SK-N-SH treated with all-trans-retinoic acid at 6 μM for 48 hours (cell line): ENCODE data around the gene TPCN1.

ENCODE experiments used
- ATAC-seq: fragments of 200-7000 bp; cut with Tn5 transposase; 3 replicates; pipeline ENCODE4 v1.9.1; 2020; ENCODE audit warnings: mild to moderate bottlenecking, moderate library complexity
- ARNTL ChIP-seq: fragments of 450-650 bp; formaldehyde crosslinking; IDR thresholded peaks from 2 replicates; pipeline ENCODE4 v1.5.0; 2020; ENCODE audit warnings: low read depth, mild to moderate bottlenecking, moderate library complexity, borderline replicate concordance
- ESRRG ChIP-seq: fragments of 250-450 bp; sonication (Bioruptor Pico); IDR thresholded peaks from 2 replicates; pipeline ENCODE4 v1.6.1; 2021; ENCODE audit warnings: mild to moderate bottlenecking
- GLIS3 ChIP-seq: fragments of 250-450 bp; sonication (Bioruptor Pico); IDR thresholded peaks from 2 replicates; pipeline ENCODE4 v1.5.0; 2020; ENCODE audit warnings: mild to moderate bottlenecking, moderate library complexity
- ISL1 ChIP-seq: fragments of 250-450 bp; sonication (Bioruptor Pico); IDR thresholded peaks from 2 replicates; pipeline ENCODE4 v2.1.2; 2022; ENCODE audit warnings: mild to moderate bottlenecking, moderate library complexity
- OSR1 ChIP-seq: fragments of 250-450 bp; sonication (Bioruptor Pico); IDR thresholded peaks from 2 replicates; pipeline ENCODE4 v1.8.0; 2022; ENCODE audit warnings: moderate library complexity, mild to moderate bottlenecking, inconsistent platforms
- TOX ChIP-seq: fragments of 250-450 bp; sonication (Bioruptor Pico); IDR thresholded peaks from 2 replicates; pipeline ENCODE4 v1.8.0; 2021; ENCODE audit warnings: mild to moderate bottlenecking, moderate library complexity, borderline replicate concordance
- ZC3H10 ChIP-seq: fragments of 250-450 bp; sonication (Bioruptor Pico); IDR thresholded peaks from 2 replicates; pipeline ENCODE4 v1.5.1; 2021; ENCODE audit warnings: mild to moderate bottlenecking, moderate library complexity
- ZNF565 ChIP-seq: fragments of 450-650 bp; formaldehyde crosslinking; conservative IDR thresholded peaks from 2 replicates; pipeline ENCODE4 v1.5.0; 2020; ENCODE audit warnings: low read depth, mild to moderate bottlenecking, moderate library complexity
- ZNF70 ChIP-seq: fragments of 450-650 bp; formaldehyde crosslinking; IDR thresholded peaks from 2 replicates; pipeline ENCODE4 v1.5.0; 2020; ENCODE audit warnings: mild to moderate bottlenecking, moderate library complexity
- TF ChIP-seq, protein P1 (sequence below): fragments of 250-450 bp; sonication (Bioruptor Pico); IDR thresholded peaks from 2 replicates; pipeline ENCODE4 v1.5.1; 2021; ENCODE audit warnings: mild to moderate bottlenecking, moderate library complexity
- TF ChIP-seq, protein P2 (sequence below): fragments of 250-450 bp; sonication (Bioruptor Pico); IDR thresholded peaks from 2 replicates; pipeline ENCODE4 v1.5.0; 2020; ENCODE audit warnings: mild to moderate bottlenecking, moderate library complexity
- TF ChIP-seq, protein P3 (sequence below): fragments of 250-450 bp; sonication (Bioruptor Pico); IDR thresholded peaks from 2 replicates; pipeline ENCODE4 v1.8.0; 2021; ENCODE audit warnings: low read depth, mild to moderate bottlenecking, moderate library complexity, borderline replicate concordance

The TPCN1 gene

GRCh38 chr12:113332688-113333417 is 111.6 kb downstream of the TPCN1 start:
- TF ChIP-seq, protein P1, sequence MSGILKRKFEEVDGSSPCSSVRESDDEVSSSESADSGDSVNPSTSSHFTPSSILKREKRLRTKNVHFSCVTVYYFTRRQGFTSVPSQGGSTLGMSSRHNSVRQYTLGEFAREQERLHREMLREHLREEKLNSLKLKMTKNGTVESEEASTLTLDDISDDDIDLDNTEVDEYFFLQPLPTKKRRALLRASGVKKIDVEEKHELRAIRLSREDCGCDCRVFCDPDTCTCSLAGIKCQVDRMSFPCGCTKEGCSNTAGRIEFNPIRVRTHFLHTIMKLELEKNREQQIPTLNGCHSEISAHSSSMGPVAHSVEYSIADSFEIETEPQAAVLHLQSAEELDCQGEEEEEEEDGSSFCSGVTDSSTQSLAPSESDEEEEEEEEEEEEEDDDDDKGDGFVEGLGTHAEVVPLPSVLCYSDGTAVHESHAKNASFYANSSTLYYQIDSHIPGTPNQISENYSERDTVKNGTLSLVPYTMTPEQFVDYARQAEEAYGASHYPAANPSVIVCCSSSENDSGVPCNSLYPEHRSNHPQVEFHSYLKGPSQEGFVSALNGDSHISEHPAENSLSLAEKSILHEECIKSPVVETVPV: no peak
- TF ChIP-seq, protein P2, sequence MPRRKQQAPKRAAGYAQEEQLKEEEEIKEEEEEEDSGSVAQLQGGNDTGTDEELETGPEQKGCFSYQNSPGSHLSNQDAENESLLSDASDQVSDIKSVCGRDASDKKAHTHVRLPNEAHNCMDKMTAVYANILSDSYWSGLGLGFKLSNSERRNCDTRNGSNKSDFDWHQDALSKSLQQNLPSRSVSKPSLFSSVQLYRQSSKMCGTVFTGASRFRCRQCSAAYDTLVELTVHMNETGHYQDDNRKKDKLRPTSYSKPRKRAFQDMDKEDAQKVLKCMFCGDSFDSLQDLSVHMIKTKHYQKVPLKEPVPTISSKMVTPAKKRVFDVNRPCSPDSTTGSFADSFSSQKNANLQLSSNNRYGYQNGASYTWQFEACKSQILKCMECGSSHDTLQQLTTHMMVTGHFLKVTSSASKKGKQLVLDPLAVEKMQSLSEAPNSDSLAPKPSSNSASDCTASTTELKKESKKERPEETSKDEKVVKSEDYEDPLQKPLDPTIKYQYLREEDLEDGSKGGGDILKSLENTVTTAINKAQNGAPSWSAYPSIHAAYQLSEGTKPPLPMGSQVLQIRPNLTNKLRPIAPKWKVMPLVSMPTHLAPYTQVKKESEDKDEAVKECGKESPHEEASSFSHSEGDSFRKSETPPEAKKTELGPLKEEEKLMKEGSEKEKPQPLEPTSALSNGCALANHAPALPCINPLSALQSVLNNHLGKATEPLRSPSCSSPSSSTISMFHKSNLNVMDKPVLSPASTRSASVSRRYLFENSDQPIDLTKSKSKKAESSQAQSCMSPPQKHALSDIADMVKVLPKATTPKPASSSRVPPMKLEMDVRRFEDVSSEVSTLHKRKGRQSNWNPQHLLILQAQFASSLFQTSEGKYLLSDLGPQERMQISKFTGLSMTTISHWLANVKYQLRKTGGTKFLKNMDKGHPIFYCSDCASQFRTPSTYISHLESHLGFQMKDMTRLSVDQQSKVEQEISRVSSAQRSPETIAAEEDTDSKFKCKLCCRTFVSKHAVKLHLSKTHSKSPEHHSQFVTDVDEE: no peak
- TF ChIP-seq, protein P3, sequence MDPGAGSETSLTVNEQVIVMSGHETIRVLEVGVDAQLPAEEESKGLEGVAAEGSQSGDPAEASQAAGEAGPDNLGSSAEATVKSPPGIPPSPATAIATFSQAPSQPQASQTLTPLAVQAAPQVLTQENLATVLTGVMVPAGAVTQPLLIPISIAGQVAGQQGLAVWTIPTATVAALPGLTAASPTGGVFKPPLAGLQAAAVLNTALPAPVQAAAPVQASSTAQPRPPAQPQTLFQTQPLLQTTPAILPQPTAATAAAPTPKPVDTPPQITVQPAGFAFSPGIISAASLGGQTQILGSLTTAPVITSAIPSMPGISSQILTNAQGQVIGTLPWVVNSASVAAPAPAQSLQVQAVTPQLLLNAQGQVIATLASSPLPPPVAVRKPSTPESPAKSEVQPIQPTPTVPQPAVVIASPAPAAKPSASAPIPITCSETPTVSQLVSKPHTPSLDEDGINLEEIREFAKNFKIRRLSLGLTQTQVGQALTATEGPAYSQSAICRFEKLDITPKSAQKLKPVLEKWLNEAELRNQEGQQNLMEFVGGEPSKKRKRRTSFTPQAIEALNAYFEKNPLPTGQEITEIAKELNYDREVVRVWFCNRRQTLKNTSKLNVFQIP (CRISPR knock-in tag): no peak
- no peak for TF ChIP-seq ESRRG (CRISPR knock-in tag)
- TF ChIP-seq, all 23 proteins: peak for 0
- no peak for ATAC-seq

GRCh38 chr12:113333418-113333750 is 112.1 kb downstream of the TPCN1 start:
- TF ChIP-seq GLIS3 (CRISPR knock-in tag) (no peak), TOX (no peak), ZC3H10 (CRISPR knock-in tag) (no peak), ZNF565 (CRISPR knock-in tag) (no peak), ZNF70 (CRISPR knock-in tag) (no peak)
- TF ChIP-seq, protein P2: no peak
- ATAC-seq: no peak

GRCh38 chr12:113333877-113334785 is 112.9 kb downstream of the TPCN1 start:
- TF ChIP-seq OSR1 (CRISPR knock-in tag) (no peak), ESRRG (CRISPR knock-in tag) (no peak), TOX (no peak), ISL1 (no peak), ARNTL (CRISPR knock-in tag) (no peak)
- TF ChIP-seq, protein P1: no peak
- TF ChIP-seq, protein P2: no peak
- TF ChIP-seq, all 23 proteins: peak for 0
- no peak for ATAC-seq
